ENCODE results near the gene RBM43.
A peak's percentile ranks its signal among the peaks of the same experiment; 100 is the strongest.
"Not testable (repeated sequence)": the region's sequence is repeated elsewhere in the genome, so short reads cannot be mapped to it uniquely, and the experiment has no call there.

RBM43 gene

DNA sequence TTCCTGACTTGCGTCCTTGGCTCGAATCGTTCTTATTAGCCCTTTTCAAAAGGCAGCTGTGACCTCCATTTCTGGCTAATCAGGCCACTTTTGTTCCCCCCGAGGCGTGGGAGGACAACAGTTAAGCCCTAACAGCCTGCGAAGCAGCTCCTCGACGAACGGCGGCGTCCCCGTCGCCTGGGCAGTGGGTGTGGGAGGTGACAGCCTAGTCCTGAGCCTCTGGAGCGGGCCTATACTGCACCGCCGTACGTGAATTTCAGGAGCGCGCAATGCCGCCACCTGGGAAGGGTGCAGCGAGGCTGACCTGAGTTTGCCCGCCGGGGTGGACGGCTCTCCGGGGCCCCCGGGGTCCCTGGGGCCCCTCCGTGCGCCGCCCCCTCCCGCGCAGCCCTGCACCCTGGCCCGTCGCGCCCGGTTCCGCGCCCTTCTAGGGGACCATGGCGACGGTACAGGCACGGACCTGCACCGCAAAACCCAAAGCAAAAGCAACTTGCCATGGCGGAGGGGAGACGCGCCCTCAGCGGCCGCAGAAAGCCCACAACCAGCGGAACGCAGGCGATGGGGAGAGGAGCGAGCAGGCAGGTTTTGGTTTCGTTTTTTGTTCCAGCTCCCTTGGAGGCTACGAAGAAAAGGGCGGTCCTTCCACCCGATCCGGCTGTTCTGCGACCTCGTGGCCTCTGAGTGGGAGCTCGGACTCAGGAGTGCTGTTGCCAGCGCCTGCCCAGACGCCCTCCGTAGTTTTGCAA lies at the start of gene RBM43:
Gene RBM43 (minus strand): TSS at position 633 of the 746 bp plus-strand sequence. CDS start 136 bp downstream, at position 497.
- peak; percentile 32 for DNase-seq

DNA sequence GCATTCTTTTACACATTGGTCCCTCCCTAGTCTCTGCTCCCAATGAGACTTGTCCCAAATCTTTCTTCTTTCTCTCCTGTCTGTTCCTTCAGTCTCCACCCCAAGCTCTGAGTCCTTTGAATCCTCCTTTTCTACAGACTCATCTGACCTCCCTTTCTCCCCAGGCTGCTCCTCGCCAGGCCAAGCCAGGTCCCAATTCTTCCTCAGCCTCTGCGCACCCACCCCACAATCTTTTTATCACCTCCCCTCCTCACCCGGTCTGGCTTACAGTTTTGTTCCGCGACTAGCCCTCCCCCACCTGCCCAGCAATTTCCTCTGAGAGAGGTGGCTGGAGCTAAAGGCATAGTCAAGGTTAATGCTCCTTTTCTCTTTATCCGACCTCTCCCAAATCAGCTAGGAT lies 48.6 kb upstream of the RBM43 start:
- DNase-seq, result not testable (repeated sequence)

DNA sequence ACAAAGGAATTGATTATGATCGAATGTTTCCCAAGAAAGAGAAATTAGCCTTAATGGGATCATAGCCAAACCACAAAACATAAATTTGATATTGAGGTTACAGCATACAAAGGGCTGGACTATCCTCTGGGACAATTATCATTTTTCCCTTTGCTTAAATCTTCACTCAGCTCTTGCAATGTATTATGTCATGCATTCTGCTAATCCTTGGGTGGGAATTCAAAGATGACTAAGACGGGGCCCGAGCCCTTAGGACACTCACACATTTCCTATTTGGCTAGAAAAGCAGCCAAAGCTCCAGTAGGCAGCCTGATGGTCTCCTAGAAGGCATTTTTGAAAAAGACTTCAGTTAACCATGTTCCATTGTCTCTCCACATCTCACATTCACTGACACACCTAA lies 45.0 kb upstream of the RBM43 start:
- no peak for DNase-seq

DNA sequence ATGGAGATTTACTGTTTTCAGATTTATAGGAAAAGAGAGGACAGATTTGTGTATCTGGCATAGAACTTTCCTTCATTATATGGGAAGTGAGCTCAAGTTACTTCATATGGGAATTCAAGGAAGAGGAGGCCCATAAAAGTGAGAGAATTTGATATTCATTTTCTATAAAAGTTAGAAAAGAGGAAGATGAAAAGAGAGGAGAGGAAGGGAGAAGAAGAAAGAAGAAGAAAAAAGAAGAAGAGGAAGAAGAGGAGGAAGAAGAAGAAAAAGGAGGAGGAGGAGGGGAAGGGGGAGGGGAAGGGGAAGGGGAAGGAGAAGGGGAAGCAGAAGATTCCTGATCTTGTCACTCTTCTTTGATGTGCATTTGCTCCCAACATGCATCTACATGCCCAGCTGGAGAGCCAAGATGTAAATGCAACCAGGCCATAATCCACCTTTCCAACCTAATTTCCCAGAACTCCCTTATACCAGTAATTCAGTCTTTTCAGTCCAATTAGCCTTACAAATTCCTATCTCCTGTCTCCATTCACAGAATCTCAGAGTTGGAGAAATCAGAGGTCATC lies 43.5 kb upstream of the RBM43 start:
- no peak for DNase-seq

DNA sequence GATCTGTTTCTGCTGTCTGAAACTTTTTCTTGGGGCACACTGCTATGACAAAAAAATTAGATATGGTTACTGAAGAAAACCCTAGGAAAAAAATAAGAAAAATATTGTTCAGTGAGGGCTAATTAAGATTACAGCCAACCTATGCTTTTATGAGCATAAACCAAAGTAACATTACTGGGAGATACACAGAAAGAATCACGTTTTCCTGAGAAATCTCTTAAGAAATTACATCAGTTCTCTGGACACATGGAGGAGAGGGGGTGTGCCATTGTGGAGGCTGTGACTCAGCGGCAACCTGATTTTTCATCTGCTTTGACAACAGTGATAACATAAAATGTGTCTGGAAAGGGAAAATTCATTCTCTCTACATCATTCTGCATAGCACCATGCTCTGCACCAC lies 41.2 kb upstream of the RBM43 start:
- no peak for DNase-seq

DNA sequence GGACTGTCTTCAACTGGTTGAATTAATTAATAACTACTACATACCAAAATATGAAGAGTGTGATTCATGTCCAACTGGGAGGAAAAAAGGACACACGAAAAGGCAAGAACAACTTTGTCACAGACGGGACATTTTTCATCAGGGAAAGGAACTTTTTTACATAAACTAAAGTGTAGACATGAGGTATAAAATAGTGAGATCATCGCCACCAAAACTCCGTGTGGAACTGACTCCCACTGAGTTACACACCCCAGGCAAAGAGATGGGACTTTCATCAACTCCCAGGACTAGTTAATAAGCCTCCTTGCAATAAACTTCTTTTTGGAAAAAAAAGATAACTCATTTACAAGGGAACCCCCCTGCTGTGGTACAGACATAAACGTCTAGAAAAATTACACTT lies 40.7 kb upstream of the RBM43 start:
- no peak for DNase-seq

DNA sequence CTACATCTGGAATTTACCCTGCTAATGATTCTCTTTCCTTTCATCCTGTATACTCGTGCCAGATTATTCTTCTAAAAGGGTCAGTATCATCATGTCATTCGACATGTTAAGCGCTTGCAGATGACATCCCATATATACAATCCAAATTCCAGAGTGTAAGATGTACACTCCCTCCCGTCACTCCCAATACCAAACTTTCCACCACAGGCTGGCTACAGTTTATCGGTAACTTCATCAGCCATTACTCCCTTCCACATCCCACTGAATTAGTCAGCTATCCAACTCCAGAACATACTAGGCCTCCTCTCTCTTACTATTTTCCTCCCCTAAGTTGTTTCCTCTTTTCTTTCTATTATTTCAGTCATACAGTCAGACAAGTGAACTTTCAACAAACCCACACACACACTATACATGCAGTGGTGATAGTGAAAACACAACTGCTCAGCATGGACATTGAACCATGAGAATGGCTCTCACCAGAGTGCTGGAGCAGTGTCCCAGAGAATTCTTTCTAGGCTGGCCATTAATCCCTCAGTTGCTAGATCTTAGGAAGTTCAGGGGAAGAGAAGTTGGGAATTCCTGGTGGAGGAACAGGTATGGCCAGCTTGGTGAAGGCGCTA lies 38.4 kb upstream of the RBM43 start:
- no peak for DNase-seq

DNA sequence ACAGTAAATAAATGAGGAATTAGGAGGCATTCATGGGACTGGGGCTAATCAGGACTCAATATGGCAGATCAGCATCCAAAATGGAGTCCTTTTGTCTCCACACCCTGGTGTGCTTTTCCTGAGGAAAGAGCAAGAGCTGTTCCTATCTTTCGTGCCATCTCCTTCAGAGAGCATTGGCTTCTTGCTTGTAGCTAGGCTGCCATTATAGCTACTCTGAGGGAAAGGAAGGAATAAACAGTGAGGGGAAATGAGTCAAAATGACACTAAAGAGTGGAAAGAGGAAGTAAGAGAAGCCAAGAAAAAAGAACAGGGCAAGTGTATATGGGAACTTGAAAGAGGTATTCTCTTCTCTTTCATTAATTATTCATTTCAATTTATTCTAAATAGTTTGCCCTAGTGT lies 36.2 kb upstream of the RBM43 start:
- DNase-seq, result no peak

DNA sequence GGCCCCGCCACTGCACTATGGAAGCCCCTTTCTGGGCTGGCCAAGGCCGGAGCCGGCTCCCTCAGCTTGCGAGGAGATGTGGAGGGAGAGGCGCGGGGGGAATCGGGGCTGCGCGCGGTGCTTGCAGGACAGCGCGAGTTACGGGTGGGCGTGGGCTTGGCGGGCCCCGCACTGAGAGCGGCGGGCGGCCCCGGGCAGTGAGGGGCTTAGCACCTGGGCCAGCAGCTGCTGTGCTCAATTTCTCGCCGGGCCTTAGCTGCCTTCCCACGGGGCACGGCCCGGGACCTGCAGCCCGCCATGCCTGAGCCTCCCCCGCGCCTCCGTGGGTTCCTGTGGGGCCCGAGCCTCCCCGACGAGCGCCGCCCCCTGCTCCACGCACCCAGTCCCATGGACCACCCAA lies 34.3 kb upstream of the RBM43 start:
- not testable (repeated sequence) for DNase-seq

DNA sequence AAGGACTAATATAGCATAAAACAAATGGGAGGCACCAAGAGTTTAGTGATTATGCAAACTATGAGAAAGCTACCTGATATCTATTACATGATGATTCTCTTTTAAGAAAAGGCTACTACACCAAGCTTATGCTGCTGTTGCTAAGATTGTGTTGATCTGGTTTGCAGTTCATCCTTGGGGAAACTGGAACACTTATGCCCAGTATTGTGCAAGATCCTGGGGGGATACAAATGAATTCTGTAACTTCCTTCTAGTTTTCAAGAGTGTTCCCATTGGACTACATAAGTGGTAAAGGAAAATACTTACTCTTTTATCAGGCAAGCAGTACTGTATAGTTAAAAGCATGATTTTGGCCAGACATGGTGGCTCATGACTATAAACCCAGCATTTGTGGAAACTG lies 30.9 kb upstream of the RBM43 start:
- DNase-seq, result no peak

DNA sequence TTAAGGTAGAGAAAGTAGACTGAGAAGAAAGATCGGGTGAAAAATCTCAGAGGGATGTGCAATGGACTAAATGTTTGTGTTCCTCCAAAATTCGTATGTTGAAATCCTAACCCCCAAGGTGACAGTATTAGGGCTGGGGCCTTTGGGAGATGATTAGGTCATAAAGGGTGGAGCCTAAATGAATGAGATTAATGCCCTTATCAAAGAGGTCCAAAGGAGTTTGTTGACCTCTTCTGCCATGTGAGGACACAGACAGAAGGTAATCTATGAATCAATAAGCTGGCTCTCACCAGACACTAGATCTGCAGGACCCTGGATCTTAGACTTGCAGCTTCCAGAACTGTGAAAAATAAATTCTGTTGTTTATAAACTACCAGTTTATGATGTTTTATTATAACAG lies 30.5 kb upstream of the RBM43 start:
- no peak for DNase-seq

DNA sequence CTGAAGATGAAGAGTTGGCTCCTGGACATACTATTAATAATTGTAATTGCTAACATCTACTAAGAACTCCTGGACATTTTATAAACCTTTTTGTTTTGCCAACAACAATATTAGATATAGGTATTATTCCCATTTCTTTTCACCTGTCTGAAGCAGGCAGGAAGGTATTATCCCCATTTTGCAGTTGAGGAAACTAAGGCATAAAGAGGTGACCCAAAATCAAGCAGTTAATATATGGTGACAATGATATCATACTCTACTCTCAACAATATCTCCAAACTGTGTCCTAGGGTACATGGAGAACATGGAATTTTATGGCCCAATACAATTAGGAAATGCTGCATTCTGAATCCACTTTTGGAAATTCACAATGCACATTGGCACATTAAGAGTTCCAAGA lies 29.6 kb upstream of the RBM43 start:
- no peak for DNase-seq

DNA sequence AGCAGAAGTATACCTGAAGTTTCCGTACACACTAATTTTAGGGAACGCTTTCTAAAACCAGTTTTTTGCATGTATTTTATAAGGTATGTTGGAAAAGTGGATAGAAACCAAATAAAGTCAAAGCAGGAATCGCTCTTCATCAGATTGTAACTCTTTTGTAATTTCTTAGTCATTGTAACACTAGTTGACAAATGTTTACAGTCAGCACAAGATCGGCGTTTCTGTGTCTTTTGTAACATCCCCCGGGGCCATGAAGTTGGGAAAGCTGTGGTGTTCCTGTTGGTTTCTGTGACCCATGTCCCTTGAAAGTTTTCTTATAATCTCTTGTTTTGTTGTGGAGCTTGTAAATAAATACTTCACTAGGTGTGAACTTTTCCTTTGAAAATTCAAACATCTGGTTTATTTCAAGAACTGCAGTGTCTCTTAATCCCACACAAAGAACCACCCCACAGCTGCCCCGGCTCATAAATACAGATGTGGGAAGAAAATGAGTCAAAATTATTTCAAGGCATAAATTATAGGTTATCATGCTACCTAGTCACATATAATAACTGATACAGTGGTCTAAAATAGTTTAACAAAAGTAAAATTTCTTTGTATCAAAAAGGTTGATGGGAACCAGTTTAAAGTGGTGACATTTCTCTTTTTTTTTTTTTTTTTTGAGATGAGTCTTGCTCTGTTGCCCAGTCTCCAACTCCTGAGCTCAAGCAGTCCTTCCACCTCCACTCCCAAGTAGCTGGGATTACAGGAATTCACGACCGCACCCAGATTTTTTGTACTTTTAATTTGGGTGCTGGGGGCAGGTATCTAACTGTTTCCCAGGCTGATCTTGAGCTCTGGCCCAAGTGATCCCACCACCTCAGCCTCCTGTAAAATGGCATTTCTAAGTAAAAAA lies 28.6 kb upstream of the RBM43 start:
- DNase-seq, result no peak

DNA sequence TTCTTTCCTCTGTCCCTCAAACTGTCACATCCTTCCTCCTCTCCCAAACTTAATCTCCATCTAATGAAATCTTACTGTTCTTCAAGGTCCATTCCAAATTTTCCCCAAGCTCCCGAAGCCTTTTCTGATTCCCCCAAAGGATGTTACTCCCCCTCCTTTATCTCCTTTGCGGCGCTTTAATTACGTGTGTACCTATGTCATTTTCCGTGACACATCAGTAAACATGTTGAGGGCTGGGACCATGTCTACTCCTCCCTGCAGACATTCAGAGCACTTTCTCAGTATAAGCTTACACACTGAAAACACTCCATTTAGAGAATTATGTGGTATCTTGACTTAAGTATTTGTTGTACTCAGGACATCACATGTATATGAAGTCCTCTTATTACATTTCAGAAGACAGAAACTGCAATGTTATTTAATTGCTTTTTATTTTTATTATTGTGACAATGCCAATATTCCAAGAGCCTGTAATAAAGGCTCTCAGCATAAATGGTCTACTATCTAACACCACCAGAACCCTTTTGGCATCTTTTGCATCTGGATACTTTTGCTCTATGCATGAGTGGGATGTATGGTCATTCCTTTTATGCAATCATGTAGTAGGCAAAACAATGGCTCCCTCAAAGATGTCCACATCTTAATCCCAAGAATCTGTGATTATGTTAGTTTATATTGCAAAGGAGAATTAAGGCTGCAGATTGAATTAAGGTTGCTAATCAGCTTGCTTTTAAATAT lies 26.0 kb upstream of the RBM43 start:
- DNase-seq, result no peak

DNA sequence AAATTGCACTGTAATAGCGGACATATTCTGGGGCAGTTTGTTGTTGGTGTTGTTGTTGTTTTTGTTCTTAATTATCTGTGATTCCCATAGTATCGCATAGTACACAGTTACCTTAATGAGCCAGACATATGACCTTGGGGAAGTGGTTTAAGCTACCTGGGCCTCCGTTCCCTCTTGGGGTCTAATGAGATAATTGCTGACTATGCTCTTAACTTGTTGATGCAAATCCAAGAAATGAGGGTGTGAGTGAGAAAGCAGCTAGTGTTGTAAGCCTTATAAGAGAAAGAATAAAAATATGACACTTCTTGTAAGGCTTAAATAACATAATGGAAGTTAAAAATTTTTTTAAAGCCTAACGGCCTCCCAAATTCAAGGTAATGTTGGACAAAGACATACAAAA lies 20.7 kb upstream of the RBM43 start:
- no peak for DNase-seq

DNA sequence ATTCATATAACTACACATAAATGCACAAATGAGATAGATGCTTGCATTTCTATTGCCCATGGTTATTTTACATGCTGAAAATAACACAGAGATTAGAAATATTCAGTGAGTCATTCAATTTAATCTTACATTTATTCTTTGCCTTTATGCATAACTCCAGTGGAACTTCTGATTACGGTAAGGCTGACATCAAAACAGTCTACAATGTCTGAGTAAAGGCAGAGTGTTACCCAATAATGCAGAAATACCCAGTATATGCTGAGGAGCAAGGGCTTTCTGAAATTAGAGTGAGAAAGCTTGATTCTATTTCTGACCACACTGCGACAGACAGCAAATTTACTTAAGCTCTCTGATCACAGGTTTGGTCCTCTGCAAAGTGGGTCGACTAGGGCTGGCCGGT lies 18.6 kb upstream of the RBM43 start:
- DNase-seq, result no peak

DNA sequence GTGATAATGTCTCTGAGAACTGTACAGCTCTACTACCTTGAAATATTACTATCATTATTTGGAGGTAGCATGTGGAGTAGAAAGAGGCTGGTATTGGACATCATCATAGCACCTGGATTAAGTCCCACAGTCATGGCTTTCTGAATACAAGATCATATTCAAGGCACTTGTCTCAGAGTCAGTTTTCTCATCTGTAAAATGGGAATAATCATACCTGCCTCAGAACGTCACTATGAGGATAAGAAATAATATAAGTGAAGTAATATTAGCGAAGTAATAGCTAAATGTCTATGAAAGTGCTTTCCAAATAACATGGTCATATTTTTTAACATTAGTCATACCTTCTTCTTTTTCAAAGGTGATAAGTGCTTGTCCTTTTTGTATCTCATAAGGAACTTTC lies 16.8 kb upstream of the RBM43 start:
- no peak for DNase-seq

DNA sequence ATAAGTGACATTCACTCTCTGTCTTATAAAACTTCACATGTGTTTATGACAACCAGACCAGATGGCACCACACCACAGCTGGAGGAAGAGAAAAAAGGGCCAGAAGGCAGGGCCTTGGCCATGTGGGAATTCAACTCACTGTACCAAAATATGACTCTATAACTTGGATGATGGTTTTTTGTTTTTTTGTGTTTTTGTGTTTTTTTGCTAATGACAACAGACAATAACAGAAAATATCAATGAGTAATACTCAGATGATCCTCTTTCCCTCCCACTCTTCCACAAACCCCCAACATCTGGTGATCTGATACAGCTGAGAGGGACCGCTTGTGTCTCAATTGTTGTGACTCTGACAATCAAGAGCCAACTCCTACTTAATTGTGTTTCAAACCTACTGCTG lies 15.4 kb upstream of the RBM43 start:
- no peak for DNase-seq

DNA sequence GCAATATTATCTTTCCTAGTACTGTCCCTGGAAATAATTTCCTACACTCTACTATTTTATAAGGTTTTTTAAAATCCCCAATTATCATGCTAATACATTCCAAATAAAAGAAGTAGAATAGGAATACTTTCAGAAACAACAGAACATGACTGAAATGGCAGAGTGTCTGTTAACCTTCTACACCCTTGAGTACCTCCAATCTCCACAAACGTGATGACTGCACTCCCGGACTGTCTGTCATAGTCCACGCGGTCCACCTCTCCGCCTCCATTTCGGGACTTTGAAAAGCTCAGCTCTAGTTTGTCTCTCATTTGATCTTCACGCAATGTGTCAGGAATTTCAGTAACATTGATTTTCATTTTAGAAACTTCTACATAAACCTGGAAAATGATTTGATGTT lies 13.6 kb upstream of the RBM43 start:
- no peak for DNase-seq

DNA sequence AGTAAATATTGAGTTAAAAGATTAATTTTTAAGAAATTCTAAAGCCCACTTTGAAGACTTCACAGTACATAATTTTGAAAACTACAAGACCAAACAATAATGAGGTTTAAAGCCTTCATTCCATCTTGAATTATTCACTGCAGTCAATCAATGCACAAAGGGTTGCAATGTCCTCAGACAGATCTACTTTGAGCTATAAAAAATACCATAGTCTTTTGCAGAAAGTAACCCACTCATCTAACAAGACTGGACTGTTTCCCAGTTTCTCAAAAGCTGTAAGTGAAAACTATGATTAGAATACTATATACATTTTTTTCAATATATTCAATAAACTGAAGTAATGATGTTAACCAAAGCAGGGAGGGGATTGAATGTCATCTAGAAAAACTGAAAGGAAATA lies 10.2 kb upstream of the RBM43 start:
- DNase-seq, result no peak

DNA sequence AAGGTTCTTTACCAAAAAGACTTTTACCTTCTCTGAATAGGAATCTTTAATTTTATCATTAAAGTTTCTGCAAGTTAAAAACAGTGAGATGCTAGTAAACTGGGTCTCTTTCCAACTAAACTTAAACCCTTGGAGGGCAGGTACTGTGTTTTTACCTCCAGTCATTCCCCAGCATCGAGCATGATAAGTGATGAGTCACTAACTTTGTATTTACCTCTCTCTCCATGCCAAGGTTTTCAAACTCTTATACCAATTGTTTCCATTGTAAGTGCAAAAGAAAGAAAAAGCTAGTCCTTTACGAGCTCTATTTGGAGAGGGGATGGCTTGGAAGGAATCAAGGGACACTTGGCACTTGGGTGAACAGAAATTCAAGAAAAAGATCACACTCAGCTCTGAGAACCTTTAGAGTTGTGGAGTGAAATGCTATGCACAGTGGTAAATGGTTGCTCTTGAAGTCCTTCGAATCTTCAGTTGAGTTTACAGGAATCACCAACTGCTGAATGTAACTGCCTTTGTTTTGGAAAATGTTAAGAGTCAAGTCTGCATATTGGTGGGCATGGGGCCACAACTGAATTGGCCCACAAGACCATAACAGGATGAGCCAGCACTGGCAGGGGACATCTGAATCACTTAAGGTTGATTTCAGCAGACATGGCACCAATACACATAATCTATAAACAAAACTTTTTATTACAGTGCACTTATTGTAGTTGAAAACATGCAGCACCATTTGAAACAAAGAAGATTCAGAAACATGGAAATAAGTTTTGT lies 8.3 kb upstream of the RBM43 start:
- DNase-seq, result no peak

DNA sequence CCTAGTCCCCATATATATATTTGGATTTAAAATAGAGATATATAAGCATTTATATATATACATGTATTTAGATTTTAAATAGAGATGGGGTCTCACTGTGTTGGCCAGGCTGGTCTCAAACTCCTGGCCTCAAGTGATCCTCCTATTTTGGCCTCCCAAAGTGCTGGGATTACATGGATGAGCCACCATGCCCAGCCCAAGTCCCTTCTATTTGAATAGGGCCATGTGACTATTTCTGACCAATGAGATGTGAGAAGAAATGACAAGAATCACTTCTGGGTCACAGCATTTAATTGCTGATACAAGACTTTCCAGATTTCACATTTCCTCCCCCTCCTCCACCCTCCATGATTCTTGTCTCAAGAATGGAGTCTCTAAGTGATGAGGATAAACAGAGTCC lies 6.4 kb upstream of the RBM43 start:
- no peak for DNase-seq
